Measurements from ENCODE around the gene MRPL53.

DNA sequence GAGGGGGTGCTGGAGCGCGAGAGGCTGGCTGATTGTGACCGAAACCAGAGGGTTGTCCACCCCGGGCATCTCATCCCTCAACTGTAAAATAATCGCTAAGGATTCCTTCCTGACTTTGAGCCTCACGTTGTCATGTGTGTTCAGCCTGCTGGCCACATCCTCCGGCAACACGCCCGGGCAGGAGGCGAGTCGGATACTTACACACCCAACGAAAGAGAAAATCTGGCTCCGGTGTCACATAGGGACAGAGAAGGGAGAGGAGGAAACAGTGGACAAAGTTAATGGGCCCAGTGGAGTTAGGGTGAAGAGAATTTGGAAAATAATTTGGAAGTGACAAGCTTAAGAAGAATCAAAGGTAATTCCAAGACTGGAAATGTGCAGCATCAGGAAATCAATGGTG is 44.2 kb upstream of the MRPL53 start:
- TF ChIP-seq ZNF274 (IDR thresholded peaks at IDR 0.05; ENCODE audit: low read depth, low read length): no peak
- no peak for TF ChIP-seq SUZ12 (IDR thresholded peaks at IDR 0.05; ENCODE audit: extremely low read depth, insufficient read depth, insufficient read length)
- no peak for TF ChIP-seq YY1 (IDR thresholded peaks at IDR 0.05; ENCODE audit: insufficient read depth, insufficient read length)

Data from NT2/D1 (cell line).